ENCODE results near the gene ACHE.
A peak's percentile ranks its signal among the peaks of the same experiment; 100 is the strongest.

Gene ACHE

DNA sequence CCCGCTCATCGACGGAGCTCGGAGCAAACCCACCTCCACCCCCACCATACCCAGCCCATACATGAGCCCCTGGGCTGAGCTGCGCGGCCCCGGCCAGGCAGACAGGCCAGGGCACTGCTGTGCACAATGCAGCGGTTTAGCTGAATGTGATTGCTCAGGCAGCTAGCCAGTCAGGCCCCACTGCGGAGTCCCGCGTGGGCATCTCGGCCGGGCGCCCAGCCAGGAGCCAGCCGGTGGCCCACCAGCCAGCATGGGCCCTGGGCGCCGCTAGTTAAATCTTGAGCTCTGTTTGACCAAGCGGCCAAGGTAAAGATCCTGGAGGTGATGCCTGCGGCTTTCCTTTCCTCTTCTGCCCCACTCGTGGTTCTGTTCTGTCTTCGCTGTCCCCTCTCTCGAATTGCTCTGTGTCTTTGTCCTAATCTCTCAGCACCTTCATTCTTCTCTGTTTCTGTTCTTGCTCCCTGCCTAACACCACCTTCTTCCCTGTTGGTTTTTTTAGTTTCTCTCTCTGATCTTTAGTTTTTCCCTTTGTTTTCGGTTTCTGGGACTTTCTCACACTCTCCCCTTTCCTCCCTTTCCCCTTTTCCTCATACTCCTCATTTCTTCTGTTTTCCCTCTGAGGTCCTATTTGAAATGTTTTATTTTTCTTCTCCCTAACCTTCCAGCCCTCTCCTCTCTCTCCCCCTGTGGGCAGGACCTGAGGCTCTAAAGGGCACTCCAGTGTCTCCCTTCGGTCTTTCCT is 12.7 kb downstream of the ACHE start:
- no peak for DNase-seq

- DNase-seq, result no peak
These were observed 13.5 kb downstream of the ACHE start for GRCh38 chr7:100882201-100882600.

DNA sequence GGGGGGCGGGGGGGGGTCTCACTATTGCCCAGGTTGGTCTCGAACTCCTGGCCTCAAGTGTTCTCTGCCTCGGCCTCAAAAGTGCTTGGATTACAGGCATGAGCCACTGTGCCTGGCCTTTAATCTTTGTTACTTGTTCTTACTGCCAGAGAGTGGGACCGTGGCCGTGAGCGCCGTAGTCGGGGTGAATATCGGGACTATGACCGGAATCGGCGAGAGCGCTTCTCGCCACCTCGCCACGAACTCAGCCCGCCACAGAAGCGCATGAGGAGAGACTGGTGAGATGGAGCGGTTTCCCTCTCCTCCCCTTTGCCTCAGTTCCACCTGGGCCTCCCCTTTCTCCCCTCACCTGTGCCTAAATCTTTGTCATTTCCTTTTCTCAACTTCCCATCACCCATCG is 14.6 kb downstream of the ACHE start:
- no peak for DNase-seq

- no peak for DNase-seq
These were observed 15.0 kb downstream of the ACHE start for GRCh38 chr7:100880645-100881044.

DNA sequence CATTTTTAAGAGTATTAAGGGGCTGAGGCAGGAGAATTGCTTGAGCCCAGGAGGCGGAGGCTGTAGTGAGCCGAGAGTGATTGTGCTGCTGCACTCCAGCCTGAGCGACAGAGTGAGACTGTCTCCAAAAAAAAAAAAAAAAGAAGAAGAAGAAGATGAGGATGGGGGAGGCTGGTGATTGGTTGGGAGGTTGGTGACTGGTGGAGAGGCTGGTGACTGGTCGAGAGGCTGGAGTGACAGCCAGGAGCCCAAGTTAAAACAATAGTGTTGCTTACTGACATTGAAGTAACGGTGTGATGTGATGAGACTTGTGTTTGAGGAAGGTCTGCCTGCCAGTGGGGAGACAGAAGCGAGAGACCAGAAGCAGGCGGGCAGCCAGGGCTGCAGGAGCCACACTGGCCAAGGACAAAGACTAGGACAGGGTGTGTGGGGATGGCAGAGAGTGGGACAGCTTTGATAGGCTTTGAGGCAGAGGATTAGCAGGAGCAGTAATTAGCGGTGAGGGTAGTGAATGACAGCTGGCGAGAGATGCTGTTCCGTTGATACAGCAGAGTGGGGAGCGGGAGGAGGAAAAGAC is 15.9 kb downstream of the ACHE start:
- no peak for DNase-seq

- no peak for DNase-seq
These were observed 17.0 kb downstream of the ACHE start for GRCh38 chr7:100878685-100879084.

GRCh38 chr7:100878013-100878412 is 17.7 kb downstream of the ACHE start:
- DNase-seq, result no peak

DNA sequence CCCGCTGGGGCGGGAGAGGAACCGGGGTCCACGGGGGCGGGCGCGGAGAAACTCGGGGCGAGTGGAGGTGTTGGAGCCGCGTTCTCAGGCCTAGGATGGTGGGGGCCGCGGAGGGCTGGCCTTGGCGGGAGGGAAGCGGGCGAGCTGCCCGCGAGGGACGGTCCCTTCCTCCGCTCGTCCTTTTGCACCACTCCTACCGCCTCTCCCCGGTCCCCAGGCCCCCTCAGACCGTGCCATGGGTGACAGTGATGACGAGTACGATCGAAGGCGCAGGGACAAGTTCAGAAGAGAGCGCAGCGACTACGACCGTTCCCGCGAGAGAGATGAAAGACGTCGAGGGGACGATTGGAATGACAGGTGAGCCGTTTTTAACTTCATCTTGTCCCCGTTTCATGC is 20.3 kb downstream of the ACHE start:
- DNase-seq, result no peak

- DNase-seq, result peak; percentile 97
These were observed 20.9 kb downstream of the ACHE start, which contains the start of gene SRRT for GRCh38 chr7:100874577-100875355. SRRT (plus strand) TSS chr7:100875103; CDS start chr7:100875591, 488 bp downstream.

GRCh38 chr7:100874300-100874576 is 21.4 kb downstream of the ACHE start:
- DNase-seq, result no peak

- no peak for DNase-seq
These were observed 21.9 kb downstream of the ACHE start for GRCh38 chr7:100873599-100874299.

- DNase-seq, result no peak
These were observed 27.8 kb downstream of the ACHE start for GRCh38 chr7:100867776-100868485.

DNA sequence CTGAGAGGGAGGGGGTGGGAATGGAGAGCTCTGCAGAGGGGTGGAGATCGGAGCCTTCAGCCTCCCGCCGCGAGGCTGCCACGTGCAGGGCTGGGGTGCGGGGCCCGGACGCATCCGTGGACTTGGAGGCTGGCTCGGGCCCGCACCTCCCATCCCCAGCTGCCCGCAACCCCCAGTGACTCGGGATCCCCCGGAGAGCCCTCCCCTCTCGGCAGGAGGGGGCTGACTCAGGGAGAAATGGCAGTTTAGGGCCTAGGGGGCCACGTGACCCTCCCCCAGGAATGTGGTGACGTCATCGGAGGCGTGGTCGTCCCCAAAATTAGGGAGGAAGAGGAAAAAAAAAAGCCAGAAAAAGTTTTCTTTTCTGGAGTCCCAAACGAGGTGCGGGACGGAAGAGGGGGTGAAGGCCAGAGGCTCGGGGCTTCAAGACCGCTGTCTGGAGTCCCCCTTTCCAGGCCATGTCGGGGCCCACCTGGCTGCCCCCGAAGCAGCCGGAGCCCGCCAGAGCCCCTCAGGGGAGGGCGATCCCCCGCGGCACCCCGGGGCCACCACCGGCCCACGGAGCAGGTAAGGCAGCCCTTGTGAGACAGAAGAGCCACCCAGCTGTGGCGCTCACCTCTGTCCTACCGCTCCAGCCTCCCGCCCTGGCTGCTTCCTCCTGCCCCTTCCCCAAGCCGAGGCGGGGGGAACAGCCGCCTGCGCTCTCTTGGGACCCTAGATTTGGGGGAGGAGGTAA is 28.5 kb downstream of the ACHE start, which contains the start of gene TRIP6:
Gene TRIP6 (plus strand): TSS at position 348 of the 736 bp plus-strand sequence. CDS start 111 bp downstream, at position 459.
- peak; percentile 23 for DNase-seq

GRCh38 chr7:100866729-100867039 is 29.0 kb downstream of the ACHE start:
- DNase-seq, result no peak

DNA sequence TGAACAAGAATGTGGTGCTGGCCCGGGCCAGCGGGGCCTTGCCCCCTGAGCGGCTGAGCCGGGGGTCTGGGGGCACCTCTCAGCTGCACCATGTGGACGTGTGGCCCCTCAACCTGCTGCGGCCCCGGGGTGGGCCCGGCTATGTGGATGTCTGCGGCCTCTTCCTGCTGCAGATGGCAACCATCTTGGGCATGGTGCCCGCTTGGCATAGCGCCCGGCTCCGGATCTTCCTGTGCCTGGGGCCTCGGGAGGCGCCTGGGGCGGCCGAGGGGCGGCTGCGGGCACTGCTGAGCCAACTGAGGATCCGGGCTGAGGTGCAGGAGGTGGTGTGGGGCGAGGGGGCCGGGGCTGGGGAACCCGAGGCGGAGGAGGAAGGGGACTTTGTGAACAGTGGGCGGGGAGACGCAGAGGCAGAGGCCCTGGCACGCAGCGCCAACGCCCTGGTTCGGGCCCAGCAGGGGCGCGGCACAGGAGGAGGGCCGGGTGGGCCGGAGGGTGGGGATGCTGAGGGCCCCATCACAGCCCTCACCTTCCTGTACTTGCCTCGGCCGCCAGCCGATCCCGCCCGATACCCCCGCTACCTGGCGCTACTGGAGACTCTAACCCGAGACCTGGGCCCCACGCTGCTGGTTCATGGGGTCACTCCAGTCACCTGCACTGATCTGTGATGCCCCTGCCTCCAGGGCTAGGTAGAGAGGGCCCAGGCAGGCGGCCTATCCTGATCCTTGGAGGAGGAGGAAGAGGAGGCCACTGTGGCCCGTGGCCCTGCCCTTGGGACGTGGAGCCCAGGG is 29.6 kb downstream of the ACHE start:
- peak; percentile 76 for DNase-seq

DNA sequence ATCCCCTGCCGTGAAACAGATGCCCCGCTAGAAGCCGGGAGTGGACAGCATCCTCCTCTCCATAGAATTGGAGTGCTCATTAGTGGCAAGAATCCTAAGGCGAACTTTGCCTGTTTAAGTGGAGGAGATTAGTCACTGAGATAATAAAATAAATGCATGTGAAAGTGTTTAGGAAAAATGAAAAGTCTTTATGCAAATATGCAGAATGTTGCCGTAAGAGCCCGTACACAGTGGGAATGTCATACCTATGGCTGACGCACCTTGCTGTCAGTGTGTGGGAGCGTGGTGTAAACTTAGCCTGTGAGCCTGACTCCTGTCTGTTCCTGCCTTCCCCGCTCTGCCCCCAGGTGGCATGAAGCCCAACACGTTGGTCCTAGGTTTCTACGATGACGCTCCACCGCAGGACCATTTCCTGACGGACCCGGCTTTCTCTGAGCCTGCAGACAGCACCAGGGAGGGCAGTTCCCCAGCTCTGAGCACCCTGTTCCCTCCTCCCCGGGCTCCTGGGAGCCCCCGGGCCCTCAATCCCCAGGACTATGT is 30.2 kb downstream of the ACHE start:
- DNase-seq, result peak; percentile 29

DNA sequence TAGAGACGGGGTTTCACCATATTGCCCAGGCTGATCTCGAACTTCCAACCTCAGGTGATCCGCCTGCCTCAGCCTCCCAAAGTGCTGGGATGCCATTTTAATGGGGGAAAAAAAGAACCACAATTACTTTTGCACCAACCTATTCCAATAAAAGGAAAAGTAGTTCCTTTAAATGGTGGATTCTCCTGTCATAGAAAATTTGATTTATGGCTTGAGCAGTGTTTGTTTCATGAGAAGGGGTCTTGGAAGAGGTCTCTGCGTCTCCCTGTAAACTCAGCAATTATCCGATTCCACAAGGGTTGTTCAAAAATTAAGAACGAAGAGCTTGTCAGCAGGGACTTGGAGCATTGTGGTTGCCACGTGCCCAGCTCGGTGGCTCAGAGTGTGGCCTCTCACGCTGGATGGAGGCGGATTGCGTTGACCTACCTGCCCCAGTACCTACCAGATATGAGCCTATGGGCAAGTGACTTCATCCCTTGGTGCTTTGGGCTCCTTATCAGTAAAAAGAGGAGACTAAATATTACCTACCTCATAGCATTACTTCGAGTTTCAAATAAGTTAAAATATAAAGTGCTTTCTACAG is 31.3 kb downstream of the ACHE start:
- DNase-seq, result no peak

DNA sequence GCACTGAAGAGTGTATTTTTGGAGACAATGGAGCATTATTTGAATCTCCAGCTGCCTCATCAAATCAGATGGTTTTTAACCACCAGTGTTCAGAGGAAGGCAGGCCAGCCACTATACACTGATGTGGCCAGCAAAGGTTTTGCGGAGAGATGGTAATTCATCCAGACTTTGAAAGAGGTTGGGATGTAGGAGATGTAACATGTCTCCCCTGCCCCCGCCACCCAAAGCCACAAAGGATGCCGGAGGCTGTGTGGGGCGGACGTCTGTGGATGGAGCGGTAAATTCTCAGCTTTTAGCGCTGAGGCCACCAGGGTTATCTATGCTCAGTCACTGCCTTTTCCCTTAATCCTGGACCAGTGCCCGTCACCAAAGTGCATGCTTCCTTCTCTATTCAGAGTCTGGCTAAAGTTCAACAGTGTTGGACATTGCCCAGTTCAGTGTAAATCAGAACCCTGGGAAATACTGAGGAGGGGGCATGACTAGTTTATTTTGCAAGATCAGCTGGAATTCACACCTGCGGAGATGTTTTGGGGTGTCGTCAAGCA is 32.2 kb downstream of the ACHE start:
- no peak for DNase-seq

GRCh38 chr7:100861616-100861985 is 34.1 kb downstream of the ACHE start:
- DNase-seq, result no peak
